Amniotic stem cell (primary cell): Measurements from ENCODE around the gene ZNF587B.
A peak's percentile ranks its signal among the peaks of the same experiment; 100 is the strongest.
"Not testable (repeated sequence)": the region's sequence is repeated elsewhere in the genome, so short reads cannot be mapped to it uniquely, and the experiment has no call there.

Source experiments
- DNase-seq: peaks from one replicate; lab custom pipeline; 2025; lab: John Stamatoyannopoulos, UW

The ZNF587B gene

GRCh38 chr19:57818378-57818777 is 11.7 kb upstream of the ZNF587B start:
- DNase-seq: no peak

- peak; percentile 91 for DNase-seq
Measured at GRCh38 chr19:57819475-57820148, 10.5 kb upstream of the ZNF587B start.

GRCh38 chr19:57820599-57820998 is 9.5 kb upstream of the ZNF587B start:
- DNase-seq: no peak

- not testable (repeated sequence) for DNase-seq
Measured at GRCh38 chr19:57821095-57821494, 9.0 kb upstream of the ZNF587B start.

GRCh38 chr19:57821501-57821900 is 8.6 kb upstream of the ZNF587B start:
- not testable (repeated sequence) for DNase-seq

GRCh38 chr19:57823155-57823554 is 6.9 kb upstream of the ZNF587B start:
- not testable (repeated sequence) for DNase-seq

- DNase-seq: not testable (repeated sequence)
Measured at GRCh38 chr19:57823608-57824007, 6.5 kb upstream of the ZNF587B start.

GRCh38 chr19:57825511-57825910 is 4.6 kb upstream of the ZNF587B start:
- no peak for DNase-seq

- DNase-seq: no peak
Measured at GRCh38 chr19:57829316-57829715, 783 bp upstream of the ZNF587B start.

- DNase-seq: not testable (repeated sequence)
Measured at GRCh38 chr19:57836991-57837390, 6.9 kb downstream of the ZNF587B start.

- DNase-seq: not testable (repeated sequence)
Measured at GRCh38 chr19:57838622-57839191, 8.6 kb downstream of the ZNF587B start.

GRCh38 chr19:57841122-57841763 is 11.1 kb downstream of the ZNF587B start:
- no peak for DNase-seq

GRCh38 chr19:57847164-57847563 is 17.1 kb downstream of the ZNF587B start:
- not testable (repeated sequence) for DNase-seq

- DNase-seq: not testable (repeated sequence)
Measured at GRCh38 chr19:57849162-57849665, 19.1 kb downstream of the ZNF587B start.

GRCh38 chr19:57849666-57850473 is 19.8 kb downstream of the ZNF587B start, which contains the start of gene ZNF587:
Gene ZNF587 (plus strand): TSS chr19:57849859. CDS start chr19:57850039, 180 bp downstream.
- DNase-seq: peak; percentile 78

- DNase-seq: peak; percentile 2
Measured at GRCh38 chr19:57850553-57851017, 20.5 kb downstream of the ZNF587B start.

GRCh38 chr19:57851812-57852603 is 21.9 kb downstream of the ZNF587B start:
- not testable (repeated sequence) for DNase-seq

- DNase-seq: not testable (repeated sequence)
Measured at GRCh38 chr19:57854117-57854516, 24.0 kb downstream of the ZNF587B start.

GRCh38 chr19:57862351-57862750 is 32.3 kb downstream of the ZNF587B start:
- not testable (repeated sequence) for DNase-seq

- DNase-seq: no peak
Measured at GRCh38 chr19:57867868-57868492, 37.9 kb downstream of the ZNF587B start.

GRCh38 chr19:57869655-57870054 is 39.6 kb downstream of the ZNF587B start:
- not testable (repeated sequence) for DNase-seq
